ENCODE data around the gene CCDC78. TPM values are rescaled to one million over a fixed set of nuclear protein-coding genes. Genes with fewer than 3 reads are reported as not detected.

CCDC78 gene
- total RNA-seq, 4 donors from 2014 or later = 0.40 to 24.3 (median 0.98) TPM

DNA sequence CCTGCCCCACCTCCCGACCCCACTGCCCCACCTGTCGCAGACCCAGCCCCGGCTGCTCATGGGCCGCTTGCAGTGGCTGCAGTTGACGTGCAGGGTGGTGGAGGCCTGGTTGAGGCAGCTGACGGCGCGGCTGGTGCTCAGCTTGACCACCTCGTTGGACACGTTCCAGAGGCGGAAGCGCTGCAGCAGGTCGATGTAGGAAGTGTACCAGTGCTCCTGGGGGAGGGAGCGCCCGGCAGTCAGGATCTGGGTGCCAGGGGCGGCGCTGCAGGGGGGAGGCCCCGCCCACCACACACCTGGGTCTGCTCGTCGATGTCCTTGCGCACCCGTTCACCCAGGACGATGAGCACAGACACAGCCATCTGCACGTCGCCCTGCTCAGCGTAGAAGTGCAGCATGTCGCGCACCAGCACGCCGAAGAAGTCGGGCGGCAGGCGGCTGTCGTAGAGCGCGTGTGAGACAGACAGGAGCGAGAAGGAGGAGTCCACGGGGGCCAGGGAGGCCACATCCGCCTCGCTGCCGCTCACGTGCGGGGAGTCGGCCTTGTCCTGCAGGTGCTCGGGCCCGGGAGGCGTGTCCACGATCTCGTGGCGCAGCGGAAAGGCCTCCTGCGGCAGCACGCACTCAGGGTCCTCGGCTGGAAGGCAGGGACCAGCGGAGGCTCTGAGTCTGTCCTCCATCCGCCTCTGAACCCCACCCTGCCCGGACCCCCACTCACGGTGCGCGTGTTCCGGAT, 41.1 kb downstream of the CCDC78 start:
- H3K4me3 ChIP-seq = peak overlapping the region; percentile 55 to 90 (median 62)
- in situ Hi-C loops (cut with MboI; ENCODE audit: low pct_ligation_motif_present in 1 of 4, low pct_unique_long_range_greater_than_20kb in 1 of 4, low sequenced_read_pairs in 3 of 4) = no loop called here
- H3K27ac ChIP-seq = peak overlapping the region; percentile 78 to 94 (median 83)
- no peaks in the 10 kb centered on the region for H3K27me3 ChIP-seq
- TF ChIP-seq CTCF (IDR thresholded peaks at IDR 0.05) (no peak), POLR2A (IDR thresholded peaks at IDR 0.05) (no peak), POLR2AphosphoS5 (IDR thresholded peaks at IDR 0.05) (no peak), EP300 (IDR thresholded peaks at IDR 0.05; ENCODE audit: low read depth) (no peak)
- no peaks in the 10 kb centered on the region for H3K9me3 ChIP-seq
- intact Hi-C loops (cut with DNase I; ENCODE audit: low total_unique reads) = no loop called here
- peaks cover 0 to 9% (median 0%) of the 10 kb centered on the region in 4 donors for H3K36me3 ChIP-seq
- 91% methylated on average over 52 of the region's 61 CpGs; no CpG with 5 or more reads in 1 of the 2 donors for WGBS, 2 donors (ENCODE audit: low coverage in 1 of 2)
- DNase-seq = no peak
- peaks cover 42 to 57% (median 51%) of the 10 kb centered on the region in 4 donors for H3K4me1 ChIP-seq

GRCh38 chr16:684071-684794, 42.0 kb downstream of the CCDC78 start, which contains the start of gene JMJD8:
Gene JMJD8, minus strand, starts transcription at chr16:684334. Its CDS starts 15 bp downstream, at chr16:684319.
- peak within 1 kb of the TSS; percentile 78 to 94 (median 83) for H3K27ac ChIP-seq
- peak within 1 kb of the TSS; percentile 55 to 90 (median 62) for H3K4me3 ChIP-seq
- DNase-seq = peak; percentile 98
- TF ChIP-seq POLR2A (IDR thresholded peaks at IDR 0.05) = peak; percentile 51
- TF ChIP-seq POLR2AphosphoS5 (IDR thresholded peaks at IDR 0.05) = peak; percentile 65 to 88 (median 83)
- no peak for TF ChIP-seq EP300 (IDR thresholded peaks at IDR 0.05; ENCODE audit: low read depth)
- H3K36me3 ChIP-seq = peaks cover 0 to 9% (median 0%) of the 10 kb centered on the region in 4 donors
- H3K9me3 ChIP-seq = no peaks in the 10 kb centered on the region
- H3K27me3 ChIP-seq = no peaks in the 10 kb centered on the region
- 0% methylated on average over 29 of the region's 91 CpGs; no CpG with 5 or more reads in 1 of the 2 donors for WGBS, 2 donors (ENCODE audit: low coverage in 1 of 2)
- intact Hi-C loops (cut with DNase I; ENCODE audit: low total_unique reads) = no loop called here
- in situ Hi-C loops (cut with MboI; ENCODE audit: low pct_ligation_motif_present in 1 of 4, low pct_unique_long_range_greater_than_20kb in 1 of 4, low sequenced_read_pairs in 3 of 4) = no loop called here
- H3K4me1 ChIP-seq = peaks cover 36 to 52% (median 48%) of the 10 kb centered on the region in 4 donors

DNA sequence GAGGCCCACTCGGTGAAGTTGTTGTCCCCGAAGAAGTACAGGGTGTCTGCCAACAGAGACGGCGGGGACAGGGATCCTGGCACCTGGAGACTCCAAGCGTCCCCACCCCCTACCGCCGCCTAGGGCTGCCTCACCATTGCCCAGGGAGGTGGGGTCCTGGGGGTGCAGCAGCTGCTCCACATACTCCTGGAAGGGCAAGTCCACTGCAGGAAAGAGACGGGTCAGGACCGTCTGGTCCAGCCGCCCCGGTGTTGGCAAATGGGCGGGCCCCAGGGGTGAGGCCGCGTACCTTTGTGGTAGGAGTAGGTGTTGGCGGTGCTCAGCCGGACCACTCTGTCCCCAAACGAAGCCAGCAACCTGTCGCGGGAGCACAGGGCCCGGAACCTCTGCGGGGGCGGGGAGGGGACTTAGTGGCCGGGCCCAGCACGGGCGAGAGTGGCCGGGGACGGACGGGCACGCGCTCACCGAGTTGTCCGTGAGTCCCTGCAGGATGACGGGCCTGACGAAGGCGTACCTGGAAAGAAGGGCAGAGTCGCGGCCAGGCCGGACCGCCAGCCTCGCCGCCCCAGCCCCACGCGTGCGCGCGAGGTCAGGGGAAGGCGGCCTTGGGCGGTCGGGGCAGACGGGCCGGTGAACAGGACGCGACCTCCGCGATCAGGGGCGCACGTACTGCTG, 42.7 kb downstream of the CCDC78 start:
- Histone ChIP-seq H3K27me3 (no peaks in the 10 kb centered on the region), H3K27ac (peak overlapping the region; percentile 78 to 94 (median 83)), H3K4me1 (peaks cover 34 to 55% (median 47%) of the 10 kb centered on the region in 4 donors), H3K9me3 (no peaks in the 10 kb centered on the region), H3K4me3 (peak overlapping the region; percentile 55 to 76 (median 62)), H3K36me3 (peaks cover 0 to 9% (median 0%) of the 10 kb centered on the region in 4 donors)
- no peak for DNase-seq
- in situ Hi-C loops (cut with MboI; ENCODE audit: low pct_ligation_motif_present in 1 of 4, low pct_unique_long_range_greater_than_20kb in 1 of 4, low sequenced_read_pairs in 3 of 4) = no loop called here
- intact Hi-C loops (cut with DNase I; ENCODE audit: low total_unique reads) = no loop called here
- TF ChIP-seq EP300 (IDR thresholded peaks at IDR 0.05; ENCODE audit: low read depth) = no peak
- TF ChIP-seq POLR2A (IDR thresholded peaks at IDR 0.05) = peak; percentile 16
- TF ChIP-seq POLR2AphosphoS5 (IDR thresholded peaks at IDR 0.05) = peak in 2 of 3 donors; percentile 14 to 20
- TF ChIP-seq CTCF (IDR thresholded peaks at IDR 0.05) = no peak
- WGBS, 2 donors (ENCODE audit: low coverage in 1 of 2) = 16% methylated on average over 34 of the region's 57 CpGs; no CpG with 5 or more reads in 1 of the 2 donors

DNA sequence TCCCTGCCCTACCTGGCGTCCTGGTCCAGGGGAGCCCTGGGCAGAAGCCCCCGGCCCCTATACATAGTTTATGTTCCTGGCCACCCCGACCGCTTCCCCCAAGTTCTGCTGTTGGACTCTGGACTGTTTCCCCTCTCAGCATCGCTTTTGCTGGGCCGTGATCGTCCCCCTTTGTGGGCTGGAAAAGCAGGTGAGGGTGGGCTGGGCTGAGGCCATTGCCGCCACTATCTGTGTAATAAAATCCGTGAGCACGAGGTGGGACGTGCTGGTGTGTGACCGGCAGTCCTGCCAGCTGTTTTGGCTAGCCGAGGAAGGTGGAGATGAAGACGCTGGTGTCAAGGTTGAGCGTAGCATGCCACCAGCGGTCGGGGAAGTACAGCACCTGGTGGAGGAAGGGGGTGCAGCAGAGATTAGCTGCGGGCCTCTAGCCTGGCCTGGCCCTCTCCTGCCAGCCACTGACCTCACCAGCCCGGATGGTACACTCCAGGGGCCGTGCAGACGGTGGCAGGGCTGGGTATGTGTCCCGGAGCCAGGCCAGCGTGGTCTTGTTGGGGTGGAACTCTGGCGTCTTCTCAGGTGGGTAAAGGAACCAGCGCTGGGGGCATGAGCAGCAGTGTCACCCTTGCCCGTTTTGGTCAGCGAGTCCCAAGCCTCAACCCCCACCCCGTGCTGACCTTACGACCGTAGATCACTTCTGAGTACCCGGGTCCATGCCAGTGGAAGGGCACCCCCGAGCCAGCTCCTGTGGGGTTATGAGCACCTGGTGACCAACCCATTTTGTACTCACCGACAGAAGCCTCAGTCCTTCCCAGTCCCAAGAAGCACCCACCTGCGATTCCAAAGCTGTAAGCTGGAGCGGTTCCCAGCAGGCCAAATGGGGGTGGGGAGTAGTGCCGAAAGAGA, 43.5 kb downstream of the CCDC78 start:
- TF ChIP-seq POLR2A (IDR thresholded peaks at IDR 0.05) (no peak), POLR2AphosphoS5 (IDR thresholded peaks at IDR 0.05) (no peak), EP300 (IDR thresholded peaks at IDR 0.05; ENCODE audit: low read depth) (no peak), CTCF (IDR thresholded peaks at IDR 0.05) (no peak)
- in situ Hi-C loops (cut with MboI; ENCODE audit: low pct_ligation_motif_present in 1 of 4, low pct_unique_long_range_greater_than_20kb in 1 of 4, low sequenced_read_pairs in 3 of 4) (no loop called here), intact Hi-C loops (cut with DNase I; ENCODE audit: low total_unique reads) (no loop called here)
- peaks cover 0 to 9% (median 0%) of the 10 kb centered on the region in 4 donors for H3K36me3 ChIP-seq
- H3K4me3 ChIP-seq = peak overlapping the region in 3 of 4 donors; percentile 55 to 67 (median 56)
- no peaks in the 10 kb centered on the region for H3K27me3 ChIP-seq
- H3K9me3 ChIP-seq = no peaks in the 10 kb centered on the region
- peaks cover 34 to 60% (median 47%) of the 10 kb centered on the region in 4 donors for H3K4me1 ChIP-seq
- DNase-seq = no peak
- 79% methylated on average over 32 of the region's 36 CpGs; no CpG with 5 or more reads in 1 of the 2 donors for WGBS, 2 donors (ENCODE audit: low coverage in 1 of 2)
- peak overlapping the region in 3 of 4 donors; percentile 78 to 88 (median 78) for H3K27ac ChIP-seq

Measured in transverse colon (tissue), 4 donors.